Left lung (tissue), 10 donors: ENCODE data around the gene RAPGEF4. TPM values are rescaled to one million over a fixed set of nuclear protein-coding genes. Genes with fewer than 3 reads are reported as not detected.
A peak's percentile ranks its signal among the peaks of the same experiment; 100 is the strongest.

ENCODE experiments used
- ATAC-seq: fragments of 200-7000 bp; cut with Tn5 transposase; one replicate; pipeline ENCODE4 v1.9.1; 2020; ENCODE audit warnings: moderate library complexity
- DNase-seq, 4 donors: peaks; one replicate each; pipeline ENCODE4 v3.0.0-alpha.2; 2013 to 2020
- H3K27ac ChIP-seq, 2 donors: fragments of 200-600 bp; sonication (generic) in 1 of 2; one replicate each; pipeline versions ENCODE4 v1.5.0 to v1.8.0; 2020 to 2021
- H3K27me3 ChIP-seq, 2 donors: fragments of 200-600 bp; sonication (generic) in 1 of 2; one replicate each; pipeline versions ENCODE4 v1.5.0 to v1.8.0; 2020 to 2021
- H3K36me3 ChIP-seq, 2 donors: fragments of 200-600 bp; sonication (generic) in 1 of 2; one replicate each; pipeline versions ENCODE4 v1.5.0 to v1.8.0; 2020 to 2021
- H3K4me1 ChIP-seq, 2 donors: fragments of 200-600 bp; one replicate each; pipeline ENCODE4 v1.8.0; 2021
- H3K4me3 ChIP-seq, 2 donors: fragments of 200-600 bp; sonication (generic) in 1 of 2; one replicate each; pipeline versions ENCODE4 v1.5.0 to v1.8.0; 2020 to 2021; ENCODE audit warnings: mild to moderate bottlenecking in 1 of 2
- H3K9me3 ChIP-seq, 2 donors: fragments of 200-600 bp; sonication (generic) in 1 of 2; one replicate each; pipeline versions ENCODE4 v1.5.0 to v1.8.0; 2020 to 2021
- intact Hi-C, 2 donors: fragments of 100-400 bp; cut with DNase I; formaldehyde crosslinking; loops; one replicate each; pipeline versions ENCODE4 v1.11.2 to v1.14.2; 2022
- polyA plus RNA-seq, 6 donors: library from polyadenylated mRNA; unstranded; fragments of 120-200 nt; gene quantifications; one replicate each; pipeline ENCODE4 v1.2.1, GENCODE V29; 2013; ENCODE audit not compliant: insufficient read length in 6 of 6
- total RNA-seq, 2 donors: library from RNA; stranded (reverse); fragmentation: NEBNext Ultra II Directional; extraction: Animal tissue kit (Norgen Biotek cat#: 25700); gene quantifications; one replicate each; pipeline ENCODE4 v1.2.1, GENCODE V29; 2021
- TF ChIP-seq, protein P1 (sequence below), 2 donors: fragments of 200-600 bp; sonication (generic) in 1 of 2; IDR thresholded peaks; one replicate each; pipeline versions ENCODE4 v1.5.0 to v1.8.0; 2021; ENCODE audit warnings: antibody characterized with exemption in 2 of 2
- donor health status: DM: no; HTN: yes; CAD: no.
- donor health status: DM: no; HTN: no; CAD: no.

Gene RAPGEF4
- total and polyA plus RNA-seq, 8 donors = 9.1 to 16.2 (median 11.8) TPM

- TF ChIP-seq, protein P1, sequence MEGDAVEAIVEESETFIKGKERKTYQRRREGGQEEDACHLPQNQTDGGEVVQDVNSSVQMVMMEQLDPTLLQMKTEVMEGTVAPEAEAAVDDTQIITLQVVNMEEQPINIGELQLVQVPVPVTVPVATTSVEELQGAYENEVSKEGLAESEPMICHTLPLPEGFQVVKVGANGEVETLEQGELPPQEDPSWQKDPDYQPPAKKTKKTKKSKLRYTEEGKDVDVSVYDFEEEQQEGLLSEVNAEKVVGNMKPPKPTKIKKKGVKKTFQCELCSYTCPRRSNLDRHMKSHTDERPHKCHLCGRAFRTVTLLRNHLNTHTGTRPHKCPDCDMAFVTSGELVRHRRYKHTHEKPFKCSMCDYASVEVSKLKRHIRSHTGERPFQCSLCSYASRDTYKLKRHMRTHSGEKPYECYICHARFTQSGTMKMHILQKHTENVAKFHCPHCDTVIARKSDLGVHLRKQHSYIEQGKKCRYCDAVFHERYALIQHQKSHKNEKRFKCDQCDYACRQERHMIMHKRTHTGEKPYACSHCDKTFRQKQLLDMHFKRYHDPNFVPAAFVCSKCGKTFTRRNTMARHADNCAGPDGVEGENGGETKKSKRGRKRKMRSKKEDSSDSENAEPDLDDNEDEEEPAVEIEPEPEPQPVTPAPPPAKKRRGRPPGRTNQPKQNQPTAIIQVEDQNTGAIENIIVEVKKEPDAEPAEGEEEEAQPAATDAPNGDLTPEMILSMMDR (IDR thresholded peaks at IDR 0.05) = no peak
- H3K27ac ChIP-seq = no peak overlapping the region
- no peaks in the 10 kb centered on the region for H3K27me3 ChIP-seq
- no peaks in the 10 kb centered on the region for H3K4me1 ChIP-seq
- ATAC-seq (no peak), DNase-seq (no peak)
- no peaks in the 10 kb centered on the region for H3K36me3 ChIP-seq
- intact Hi-C loops = no loop called here
- H3K4me3 ChIP-seq = no peak overlapping the region
- no peaks in the 10 kb centered on the region for H3K9me3 ChIP-seq
Measured at GRCh38 chr2:172829229-172829628, 93.6 kb downstream of the RAPGEF4 start.

DNA sequence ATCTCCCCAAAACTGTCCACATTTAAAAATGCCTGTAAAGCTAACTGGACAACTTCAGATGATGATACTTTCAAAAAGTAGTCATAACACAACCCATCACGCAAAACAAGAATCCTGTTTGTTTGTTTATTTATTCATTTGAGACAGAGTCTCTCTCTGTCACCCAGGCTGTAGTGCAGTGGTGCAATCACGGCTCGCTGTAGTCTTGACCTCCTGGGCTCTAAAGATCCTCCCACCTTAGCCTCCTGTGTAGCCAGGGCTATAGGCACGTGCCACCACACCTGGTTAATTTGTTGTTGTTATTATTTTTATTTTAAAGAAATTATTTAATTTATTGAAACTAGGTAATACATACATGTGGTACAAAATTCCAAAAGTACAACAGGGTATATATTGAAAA, 94.8 kb downstream of the RAPGEF4 start:
- DNase-seq = no peak
- intact Hi-C loops = no loop called here
- Histone ChIP-seq H3K9me3 (no peaks in the 10 kb centered on the region), H3K4me3 (no peak overlapping the region), H3K4me1 (no peaks in the 10 kb centered on the region), H3K27ac (no peak overlapping the region), H3K36me3 (no peaks in the 10 kb centered on the region), H3K27me3 (no peaks in the 10 kb centered on the region)
- no peak for ATAC-seq
- TF ChIP-seq, protein P1 (IDR thresholded peaks at IDR 0.05) = no peak

DNA sequence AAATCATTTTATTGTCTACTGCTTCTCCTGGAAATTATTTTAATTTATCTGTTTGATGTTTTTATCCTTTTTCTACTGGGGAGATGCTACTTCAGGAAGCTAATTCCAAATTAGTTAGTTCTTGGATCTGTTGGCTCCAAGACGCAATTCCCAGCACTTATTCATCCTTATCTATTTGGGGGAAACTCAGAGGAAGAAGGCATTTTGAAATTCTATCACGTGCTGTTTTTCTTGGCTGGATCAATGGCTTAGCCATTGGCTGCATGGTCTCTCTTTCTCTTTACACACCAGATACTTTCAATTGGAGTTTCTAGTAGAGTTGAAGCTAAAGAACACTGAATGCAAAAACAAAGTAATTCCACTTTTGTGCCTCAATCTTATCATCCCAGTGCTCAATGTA, 98.3 kb downstream of the RAPGEF4 start:
- TF ChIP-seq, protein P1 (IDR thresholded peaks at IDR 0.05) = no peak
- Histone ChIP-seq H3K36me3 (no peaks in the 10 kb centered on the region), H3K27me3 (no peaks in the 10 kb centered on the region), H3K4me1 (no peaks in the 10 kb centered on the region), H3K4me3 (no peak overlapping the region), H3K9me3 (no peaks in the 10 kb centered on the region), H3K27ac (peak overlapping the region in 1 of 2 donors; percentile 18)
- intact Hi-C loops = no loop called here
- ATAC-seq (no peak), DNase-seq (no peak)

DNA sequence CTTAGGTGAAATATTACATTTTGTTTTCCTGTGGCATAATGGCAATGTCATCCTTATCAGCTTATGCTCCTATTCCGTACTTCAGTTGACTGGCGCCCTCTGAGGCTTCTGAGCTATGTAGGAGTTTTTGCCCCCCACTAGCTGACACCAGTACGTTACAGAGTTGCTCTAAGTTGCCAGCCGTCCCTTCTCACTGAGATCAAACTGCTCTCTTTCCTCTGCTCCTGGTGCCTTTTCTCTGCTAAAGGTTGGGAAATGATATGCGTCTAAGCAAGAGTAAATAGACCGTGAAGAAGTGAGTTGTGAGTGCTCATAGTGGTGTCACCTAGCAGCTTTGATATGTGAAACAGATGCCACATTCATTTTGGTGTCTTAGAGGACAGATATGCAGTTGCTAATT, 99.2 kb downstream of the RAPGEF4 start:
- TF ChIP-seq, protein P1 (IDR thresholded peaks at IDR 0.05) = no peak
- no peak for ATAC-seq
- intact Hi-C loops = no loop called here
- Histone ChIP-seq H3K36me3 (no peaks in the 10 kb centered on the region), H3K4me1 (no peaks in the 10 kb centered on the region), H3K9me3 (no peaks in the 10 kb centered on the region), H3K27me3 (no peaks in the 10 kb centered on the region), H3K27ac (no peak overlapping the region), H3K4me3 (no peak overlapping the region)
- DNase-seq = no peak

GRCh38 chr2:172836347-172836821, 100.7 kb downstream of the RAPGEF4 start:
- Histone ChIP-seq H3K4me3 (no peak overlapping the region), H3K9me3 (no peaks in the 10 kb centered on the region), H3K27me3 (no peaks in the 10 kb centered on the region), H3K36me3 (no peaks in the 10 kb centered on the region), H3K4me1 (no peaks in the 10 kb centered on the region), H3K27ac (peak overlapping the region in 1 of 2 donors; percentile 67)
- TF ChIP-seq, protein P1 (IDR thresholded peaks at IDR 0.05) = no peak
- ATAC-seq (peak; percentile 63), DNase-seq (peak in 1 of 4 donors; percentile 18)
- intact Hi-C loops = no loop called here
